ENCODE data around the gene ATXN1.

- TF ChIP-seq CTCF (conservative IDR thresholded peaks at IDR 0.05; ENCODE audit: low read depth, low read length) (no peak), EZH2 (IDR thresholded peaks at IDR 0.05; ENCODE audit: borderline replicate concordance, low read depth, low read length, poor library complexity, severe bottlenecking) (no peak)
Measured at GRCh38 chr6:16533210-16533609, 228.1 kb downstream of the ATXN1 start.
